GM21526 (cell line): Measurements from ENCODE around the gene CDY2A.
"Not testable (repeated sequence)": the region's sequence is repeated elsewhere in the genome, so short reads cannot be mapped to it uniquely, and the experiment has no call there.

Experiments
- ATAC-seq: cut with Tn5 transposase; IDR thresholded peaks from one replicate; pipeline ENCODE4 v1.9.1; 2021; ENCODE audit warnings: moderate library complexity; ENCODE audit not compliant: unreplicated experiment, low FRiP score

The CDY2A gene, protein sequence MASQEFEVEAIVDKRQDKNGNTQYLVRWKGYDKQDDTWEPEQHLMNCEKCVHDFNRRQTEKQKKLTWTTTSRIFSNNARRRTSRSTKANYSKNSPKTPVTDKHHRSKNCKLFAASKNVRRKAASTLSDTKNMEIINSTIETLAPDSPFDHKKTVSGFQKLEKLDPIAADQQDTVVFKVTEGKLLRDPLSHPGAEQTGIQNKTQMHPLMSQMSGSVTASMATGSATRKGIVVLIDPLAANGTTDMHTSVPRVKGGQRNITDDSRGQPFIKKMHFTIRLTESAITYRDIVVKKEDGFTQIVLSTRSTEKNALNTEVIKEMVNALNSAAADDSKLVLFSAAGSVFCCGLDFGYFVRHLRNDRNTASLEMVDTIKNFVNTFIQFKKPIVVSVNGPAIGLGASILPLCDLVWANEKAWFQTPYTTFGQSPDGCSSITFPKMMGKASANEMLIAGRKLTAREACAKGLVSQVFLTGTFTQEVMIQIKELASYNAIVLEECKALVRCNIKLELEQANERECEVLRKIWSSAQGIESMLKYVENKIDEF

GRCh38 chrY:18025487-18025886 is at the start of gene CDY2A:
TSS of gene CDY2A (plus strand) at chrY:18025787. CDS start at chrY:18026115, 328 bp downstream.
- not testable (repeated sequence) for ATAC-seq

DNA sequence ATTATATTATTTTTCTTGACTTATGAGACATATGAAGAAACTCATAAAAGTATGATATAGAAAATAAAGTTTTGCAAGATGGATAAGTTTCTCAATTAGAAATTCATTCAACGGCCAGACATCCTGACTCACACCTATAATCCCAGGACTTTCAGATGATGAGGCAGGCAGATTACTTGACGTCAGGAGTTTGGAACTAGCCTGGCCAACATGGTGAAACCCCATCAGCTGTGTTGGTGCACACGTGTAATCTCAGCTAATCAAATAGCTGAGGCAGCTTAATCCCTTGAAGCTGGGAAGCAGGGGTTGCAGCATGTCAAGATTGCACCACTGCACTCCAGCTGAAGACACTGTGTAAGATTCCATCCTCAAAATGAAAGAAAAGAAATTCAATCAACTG is 28.0 kb upstream of the CDY2A start:
- not testable (repeated sequence) for ATAC-seq

DNA sequence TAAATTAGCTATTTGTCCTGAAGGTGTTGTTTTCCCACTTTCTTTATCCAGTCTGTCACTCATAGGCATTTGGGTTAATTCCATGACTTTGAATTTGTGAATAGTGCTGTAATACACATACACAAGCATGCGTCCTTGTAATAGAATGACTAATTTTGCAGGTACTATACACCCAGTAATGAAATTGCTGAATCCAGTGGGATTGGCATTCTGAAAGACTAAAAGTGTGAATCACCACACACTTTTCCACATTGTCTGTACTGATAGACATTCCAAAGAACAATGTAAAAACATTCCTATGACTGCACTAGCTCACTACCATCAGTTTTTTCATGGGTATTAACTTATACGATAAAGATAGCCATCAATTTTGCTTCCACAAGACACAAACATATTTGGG is 27.3 kb upstream of the CDY2A start:
- ATAC-seq = not testable (repeated sequence)

- not testable (repeated sequence) for ATAC-seq
Measured at GRCh38 chrY:18023897-18024296, 1.7 kb upstream of the CDY2A start.

DNA sequence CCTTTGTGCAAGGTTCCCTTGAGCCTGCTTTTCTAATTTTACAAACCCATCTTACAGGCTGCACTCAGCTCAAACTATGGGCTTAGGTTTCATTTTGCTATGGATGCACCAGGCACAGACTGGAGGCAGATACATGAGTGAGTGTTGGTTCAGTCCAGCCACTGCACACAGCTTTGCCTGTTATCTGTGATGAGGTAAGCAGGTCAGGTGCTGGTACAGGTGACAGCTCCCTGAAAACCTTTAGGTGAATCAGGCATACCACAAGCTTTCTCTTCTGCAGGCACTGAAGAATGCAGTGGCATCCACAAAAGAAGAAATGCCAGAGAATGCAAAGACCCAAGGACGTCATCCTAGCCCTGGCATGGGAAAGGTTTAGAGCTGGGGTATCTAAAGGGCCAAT is 3.3 kb downstream of the CDY2A start:
- not testable (repeated sequence) for ATAC-seq

DNA sequence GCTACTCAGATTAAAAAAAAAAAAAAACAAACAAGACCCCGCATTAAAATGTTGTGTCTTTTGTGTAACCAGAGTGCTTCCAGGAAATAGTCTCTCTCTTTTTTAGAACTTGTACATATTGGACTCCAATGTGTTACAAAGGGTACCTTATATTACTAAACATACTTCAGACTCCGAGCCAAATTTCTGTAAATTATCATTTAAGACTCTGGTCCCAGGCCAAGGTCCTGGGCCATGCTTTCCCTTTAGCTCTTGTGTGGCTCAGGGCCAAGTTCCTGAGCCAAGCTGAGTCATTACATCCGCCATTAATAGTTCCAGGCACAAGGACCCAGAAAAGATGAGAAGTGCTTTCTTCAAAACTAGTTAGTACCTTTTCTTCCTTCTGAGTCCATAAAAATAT is 4.6 kb downstream of the CDY2A start:
- not testable (repeated sequence) for ATAC-seq

GRCh38 chrY:18034100-18034814 is 8.7 kb downstream of the CDY2A start:
- not testable (repeated sequence) for ATAC-seq

DNA sequence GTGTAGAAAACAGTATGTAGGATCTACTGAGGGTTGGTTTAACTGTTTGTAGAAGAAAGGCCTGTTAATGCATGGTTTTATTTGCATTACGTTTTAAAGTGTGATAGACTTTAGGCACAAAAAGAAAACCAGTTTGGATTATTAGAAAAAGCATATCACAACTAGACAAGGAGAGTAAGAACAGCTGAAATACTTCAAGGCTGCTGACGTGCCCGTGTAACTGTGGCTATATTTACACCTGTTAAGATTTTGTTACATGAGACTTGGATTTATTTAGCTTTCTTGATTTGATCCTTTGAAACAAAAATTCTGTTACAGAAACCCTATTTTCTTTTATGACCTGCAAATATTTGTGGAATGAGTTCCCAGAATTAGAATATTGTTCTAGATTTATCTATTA is 9.3 kb downstream of the CDY2A start:
- not testable (repeated sequence) for ATAC-seq

DNA sequence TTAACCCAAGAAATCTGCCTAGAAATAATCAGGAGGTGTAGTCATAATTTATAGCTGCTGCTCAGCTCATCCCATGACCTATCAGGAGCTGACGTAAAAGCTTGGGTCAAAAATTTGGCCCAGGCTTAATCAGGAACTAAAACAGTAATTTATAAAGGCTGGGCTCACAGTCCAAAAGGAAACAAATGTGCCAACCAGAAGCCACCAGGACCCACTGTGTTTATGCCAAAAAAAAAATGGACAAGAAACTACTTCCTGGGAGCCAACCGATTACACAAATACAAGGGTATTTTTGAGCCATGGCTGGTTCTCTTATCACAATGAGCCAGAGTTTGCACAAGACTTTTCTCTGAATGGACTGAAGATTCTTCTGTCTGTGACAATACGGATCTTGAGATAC is 19.4 kb downstream of the CDY2A start:
- ATAC-seq = not testable (repeated sequence)

- not testable (repeated sequence) for ATAC-seq
Measured at GRCh38 chrY:18048149-18049040, 22.8 kb downstream of the CDY2A start.

- ATAC-seq = not testable (repeated sequence)
Measured at GRCh38 chrY:18049061-18049460, 23.5 kb downstream of the CDY2A start.

GRCh38 chrY:18056473-18056872 is 30.9 kb downstream of the CDY2A start:
- not testable (repeated sequence) for ATAC-seq

GRCh38 chrY:18073464-18073863 is 47.9 kb downstream of the CDY2A start:
- not testable (repeated sequence) for ATAC-seq
